Stimulated activated CD4-positive, alpha-beta T cell treated with anti-CD3 and anti-CD28 coated beads, Interleukin-4, amount 100 ng/mL, for 1 hour (primary cell): ENCODE measurements around the gene CLCC1.
"Not testable (repeated sequence)": the region's sequence is repeated elsewhere in the genome, so short reads cannot be mapped to it uniquely, and the experiment has no call there.

Experiments used
- DNase-seq: peaks from one replicate; pipeline ENCODE4 v3.0.0-alpha.2; 2020

The CLCC1 gene

GRCh38 chr1:108963052-108963686 is at the start of gene CLCC1:
CLCC1 (minus strand) TSS chr1:108963484; CDS start chr1:108950437, 13,047 bp downstream.
- peak; percentile 90 for DNase-seq

- DNase-seq = no peak
These were observed 48.1 kb upstream of the CLCC1 start for GRCh38 chr1:109011335-109011734.

- not testable (repeated sequence) for DNase-seq
These were observed 33.3 kb upstream of the CLCC1 start for GRCh38 chr1:108996622-108997021.

DNA sequence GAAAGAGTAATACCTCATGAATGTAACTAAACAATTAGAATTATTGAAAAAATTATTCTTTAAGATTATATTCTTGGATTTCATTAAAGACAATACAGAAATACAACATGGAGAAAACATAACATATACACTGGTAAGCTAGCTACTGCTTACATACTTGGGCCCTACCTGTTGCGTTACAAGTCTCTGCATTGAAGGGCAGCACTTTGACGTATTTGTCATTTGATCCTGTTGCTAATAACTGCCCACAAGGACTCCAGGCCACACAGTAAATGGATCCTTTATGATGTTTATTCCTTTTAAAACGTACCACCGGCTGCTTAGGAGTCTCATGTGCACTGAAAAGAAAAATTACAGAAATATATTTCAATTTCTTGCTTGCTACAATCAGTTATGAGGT is 19.8 kb upstream of the CLCC1 start:
- DNase-seq = no peak

GRCh38 chr1:108976658-108977057 is 13.4 kb upstream of the CLCC1 start:
- DNase-seq = no peak

- no peak for DNase-seq
These were observed 9.7 kb upstream of the CLCC1 start for GRCh38 chr1:108972951-108973350.

DNA sequence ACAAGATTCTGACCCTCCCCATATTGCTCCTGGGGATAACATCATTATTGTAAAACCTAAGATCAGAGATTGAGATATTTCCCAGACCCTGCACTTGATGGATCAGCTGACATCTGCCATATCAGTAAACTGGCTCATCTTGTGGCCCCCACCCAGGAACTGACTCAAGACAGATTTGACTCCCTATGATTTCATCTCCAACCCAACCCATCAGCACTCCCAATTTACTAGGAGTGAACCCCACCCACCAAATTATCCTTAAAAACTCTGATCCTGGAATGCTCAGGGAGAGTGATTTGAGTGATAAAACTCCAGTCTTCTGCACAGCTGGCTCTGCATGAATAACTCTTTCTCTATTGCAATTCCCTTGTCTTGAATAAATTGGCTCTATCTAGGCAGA is 6.1 kb upstream of the CLCC1 start:
- no peak for DNase-seq

GRCh38 chr1:108962681-108963051 is 618 bp downstream of the CLCC1 start:
- DNase-seq = peak; percentile 41

DNA sequence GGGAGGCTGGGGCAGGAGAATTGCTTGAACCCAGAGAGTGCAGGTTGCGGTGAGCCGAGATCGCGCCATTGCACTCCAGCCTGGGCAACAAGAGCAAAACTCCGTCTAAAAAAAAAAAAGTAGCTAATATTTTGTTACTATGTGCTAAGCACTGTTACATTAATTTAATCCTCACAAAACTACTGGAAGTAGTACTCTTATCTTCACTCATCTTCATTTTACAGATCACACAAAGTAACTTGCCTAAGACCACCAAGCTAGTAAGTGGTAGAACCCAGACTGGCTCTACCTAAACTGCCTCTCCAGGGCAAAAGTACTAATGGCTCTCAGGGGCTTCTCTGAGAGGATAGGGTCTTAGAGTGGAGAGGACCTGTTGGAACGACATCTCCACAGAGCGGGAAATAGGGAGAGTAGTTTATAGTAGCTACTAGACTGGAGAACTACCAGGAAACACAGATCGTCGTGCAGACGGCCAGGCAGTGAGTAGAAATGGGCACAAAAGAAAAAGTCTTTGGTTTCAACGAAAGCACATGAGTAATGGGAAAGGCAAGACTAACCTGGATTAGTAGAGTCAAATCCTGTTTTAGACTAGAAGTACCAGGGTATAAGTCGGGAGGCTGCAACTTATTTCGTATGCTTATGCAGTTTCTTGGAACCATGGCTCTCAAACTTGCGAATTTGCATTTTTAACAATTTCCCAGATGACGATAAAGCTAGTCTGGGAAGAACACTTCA is 1.4 kb downstream of the CLCC1 start:
- no peak for DNase-seq

- DNase-seq = no peak
These were observed 2.1 kb downstream of the CLCC1 start for GRCh38 chr1:108961198-108961597.

- DNase-seq = no peak
These were observed 2.6 kb downstream of the CLCC1 start for GRCh38 chr1:108960719-108961118.

- no peak for DNase-seq
These were observed 5.4 kb downstream of the CLCC1 start for GRCh38 chr1:108957888-108958287.

DNA sequence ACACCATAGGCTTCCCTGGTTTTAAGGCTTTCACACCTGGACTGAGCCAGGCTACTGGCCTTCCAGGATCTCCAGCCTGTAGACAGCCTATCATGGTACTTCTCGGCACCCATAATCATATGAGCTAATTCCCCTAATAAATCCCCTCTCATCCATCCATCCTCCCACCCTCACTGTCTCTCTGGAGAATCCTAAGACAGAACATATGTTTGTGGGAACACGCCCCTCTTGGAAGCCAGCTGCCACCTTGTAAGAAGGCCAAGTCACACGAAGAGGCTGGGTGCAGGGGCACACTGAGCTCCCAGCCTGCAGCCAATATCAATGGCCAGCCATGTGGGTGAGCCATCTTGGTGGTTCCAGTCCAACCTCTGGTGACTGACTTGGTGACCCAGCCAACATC is 7.4 kb downstream of the CLCC1 start:
- DNase-seq = no peak

GRCh38 chr1:108955111-108955510 is 8.2 kb downstream of the CLCC1 start:
- DNase-seq = no peak

GRCh38 chr1:108953452-108953851 is 9.8 kb downstream of the CLCC1 start:
- DNase-seq = no peak

- DNase-seq = no peak
These were observed 12.0 kb downstream of the CLCC1 start for GRCh38 chr1:108951242-108951641.

DNA sequence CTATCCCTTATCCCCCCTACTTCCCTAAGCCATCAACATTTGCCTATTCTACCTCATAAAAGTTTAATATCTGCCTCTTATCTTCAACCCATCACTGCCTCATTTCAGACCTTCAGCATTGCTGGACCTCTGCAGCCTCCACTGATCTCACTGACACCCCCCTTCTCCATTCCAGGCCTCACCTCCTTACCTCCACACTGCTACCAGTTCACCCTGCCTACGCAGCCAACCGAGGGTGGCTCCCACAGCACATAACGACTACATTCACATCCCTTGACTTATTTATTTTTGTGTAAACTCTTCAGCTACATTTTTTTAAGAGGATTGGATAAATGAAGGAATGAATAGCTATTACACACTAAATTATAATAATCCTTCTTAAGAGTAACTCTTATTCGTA is 14.2 kb downstream of the CLCC1 start:
- DNase-seq = no peak

GRCh38 chr1:108947871-108948525 is 15.3 kb downstream of the CLCC1 start:
- no peak for DNase-seq

DNA sequence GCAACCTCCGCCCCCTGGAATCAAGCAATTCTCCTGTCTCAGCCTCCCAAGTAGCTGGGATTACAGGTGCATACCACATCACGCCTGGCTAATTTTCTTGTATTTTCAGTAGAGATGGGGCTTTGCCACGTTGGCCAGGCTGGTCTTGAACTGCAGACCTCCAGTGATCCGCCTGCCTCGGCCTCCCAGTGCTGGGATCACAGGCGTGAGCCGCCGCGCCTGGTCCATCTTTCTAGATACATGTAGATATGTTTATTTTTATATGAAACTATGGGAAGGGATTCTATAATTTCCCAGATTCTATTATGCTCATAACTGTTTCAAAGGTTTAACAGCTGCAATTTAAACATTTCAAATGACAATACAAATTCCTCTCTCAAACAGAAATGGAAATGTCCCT is 27.1 kb downstream of the CLCC1 start:
- DNase-seq = no peak

DNA sequence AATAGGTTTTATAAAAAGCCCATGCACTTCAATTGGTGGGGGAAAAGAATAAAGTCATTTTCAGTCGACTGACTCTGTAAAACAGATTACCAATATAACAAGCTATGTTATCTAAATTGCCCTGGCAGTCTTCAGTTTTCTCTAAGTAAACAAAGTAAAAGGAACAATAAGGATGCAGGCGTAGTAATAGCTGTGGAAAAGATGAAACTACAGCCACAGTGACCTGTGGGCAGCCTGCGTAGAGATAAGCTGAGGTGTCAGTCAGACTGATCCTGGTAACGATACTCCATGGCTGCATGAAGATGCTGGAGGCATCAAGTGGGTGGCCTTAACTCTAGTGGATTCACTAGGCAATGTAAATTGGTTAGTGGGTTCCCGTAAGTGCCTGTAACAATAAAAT is 29.3 kb downstream of the CLCC1 start:
- no peak for DNase-seq

GRCh38 chr1:108927565-108927964 is 35.7 kb downstream of the CLCC1 start:
- not testable (repeated sequence) for DNase-seq

GRCh38 chr1:108925920-108926319 is 37.4 kb downstream of the CLCC1 start:
- no peak for DNase-seq

GRCh38 chr1:108916788-108917187 is 46.5 kb downstream of the CLCC1 start:
- no peak for DNase-seq
